Hematopoietic multipotent progenitor cell treated with erythropoietin and hydrocortisone succinate and interleukin-3 and kit ligand, for 4 days (in vitro differentiated cells): ENCODE data around the gene SLC25A13.
"Not testable (repeated sequence)": the region's sequence is repeated elsewhere in the genome, so short reads cannot be mapped to it uniquely, and the experiment has no call there.

Experiments
- DNase-seq: peaks from one replicate; pipeline ENCODE4 v3.0.0-alpha.2; 2015

The SLC25A13 gene, protein sequence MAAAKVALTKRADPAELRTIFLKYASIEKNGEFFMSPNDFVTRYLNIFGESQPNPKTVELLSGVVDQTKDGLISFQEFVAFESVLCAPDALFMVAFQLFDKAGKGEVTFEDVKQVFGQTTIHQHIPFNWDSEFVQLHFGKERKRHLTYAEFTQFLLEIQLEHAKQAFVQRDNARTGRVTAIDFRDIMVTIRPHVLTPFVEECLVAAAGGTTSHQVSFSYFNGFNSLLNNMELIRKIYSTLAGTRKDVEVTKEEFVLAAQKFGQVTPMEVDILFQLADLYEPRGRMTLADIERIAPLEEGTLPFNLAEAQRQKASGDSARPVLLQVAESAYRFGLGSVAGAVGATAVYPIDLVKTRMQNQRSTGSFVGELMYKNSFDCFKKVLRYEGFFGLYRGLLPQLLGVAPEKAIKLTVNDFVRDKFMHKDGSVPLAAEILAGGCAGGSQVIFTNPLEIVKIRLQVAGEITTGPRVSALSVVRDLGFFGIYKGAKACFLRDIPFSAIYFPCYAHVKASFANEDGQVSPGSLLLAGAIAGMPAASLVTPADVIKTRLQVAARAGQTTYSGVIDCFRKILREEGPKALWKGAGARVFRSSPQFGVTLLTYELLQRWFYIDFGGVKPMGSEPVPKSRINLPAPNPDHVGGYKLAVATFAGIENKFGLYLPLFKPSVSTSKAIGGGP

DNA sequence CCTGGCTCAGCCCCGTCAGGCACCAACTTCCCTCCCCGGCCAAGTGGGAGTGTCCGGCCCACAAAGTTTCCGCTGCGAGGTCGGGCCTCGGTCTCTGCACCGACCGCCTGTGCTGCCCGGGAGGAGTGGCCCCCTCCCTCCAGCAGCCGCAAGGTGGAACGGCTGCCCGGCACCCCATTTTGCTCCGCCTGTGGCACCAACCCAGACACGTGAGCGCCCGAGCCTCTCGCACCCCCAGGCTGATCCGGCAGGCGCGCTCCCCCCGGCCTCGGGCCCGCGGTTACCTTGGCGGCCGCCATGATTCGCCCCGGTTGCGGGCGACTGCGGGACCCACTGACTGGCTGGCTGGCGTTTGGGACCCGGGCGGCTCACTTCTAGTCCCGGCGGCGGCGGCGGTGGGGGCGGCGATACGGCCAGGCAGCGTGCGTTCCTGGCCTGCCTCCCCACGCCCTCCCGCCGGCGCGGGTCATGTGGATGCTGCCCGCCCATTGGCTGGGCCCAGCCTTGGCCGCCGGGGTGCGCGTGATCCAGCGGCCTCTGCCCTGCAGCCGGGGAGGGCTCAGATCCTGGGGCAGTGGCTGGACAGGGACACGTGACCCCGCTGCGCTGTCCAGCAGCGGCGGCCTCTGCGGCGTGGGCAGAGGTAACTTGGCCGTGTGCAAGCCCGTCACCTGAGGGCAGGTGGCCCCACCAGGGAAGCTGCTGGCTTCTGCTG lies at the start of gene SLC25A13:
Gene SLC25A13, minus strand, starts transcription at position 441 of the 715 bp plus-strand sequence. Its CDS starts 142 bp downstream, at position 299.
- peak; percentile 94 for DNase-seq

DNA sequence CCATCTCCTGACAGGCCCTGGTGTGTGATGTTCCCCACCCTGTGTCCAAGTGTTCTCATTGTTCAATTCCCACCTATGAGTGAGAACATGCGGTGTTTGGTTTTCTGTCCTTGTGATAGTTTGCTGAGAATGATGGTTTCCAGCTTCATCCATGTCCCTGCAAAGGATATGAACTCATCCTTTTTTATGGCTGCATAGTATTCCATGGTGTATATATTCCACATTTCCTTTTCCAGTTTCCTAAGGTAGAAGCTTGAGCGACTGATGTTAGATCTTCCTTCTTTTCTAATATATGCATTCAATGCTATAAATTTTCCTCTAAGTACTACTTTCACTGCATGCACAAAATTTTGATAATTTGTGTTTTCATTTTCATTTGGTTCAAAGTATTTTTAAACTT lies 44.0 kb upstream of the SLC25A13 start:
- DNase-seq = not testable (repeated sequence)

DNA sequence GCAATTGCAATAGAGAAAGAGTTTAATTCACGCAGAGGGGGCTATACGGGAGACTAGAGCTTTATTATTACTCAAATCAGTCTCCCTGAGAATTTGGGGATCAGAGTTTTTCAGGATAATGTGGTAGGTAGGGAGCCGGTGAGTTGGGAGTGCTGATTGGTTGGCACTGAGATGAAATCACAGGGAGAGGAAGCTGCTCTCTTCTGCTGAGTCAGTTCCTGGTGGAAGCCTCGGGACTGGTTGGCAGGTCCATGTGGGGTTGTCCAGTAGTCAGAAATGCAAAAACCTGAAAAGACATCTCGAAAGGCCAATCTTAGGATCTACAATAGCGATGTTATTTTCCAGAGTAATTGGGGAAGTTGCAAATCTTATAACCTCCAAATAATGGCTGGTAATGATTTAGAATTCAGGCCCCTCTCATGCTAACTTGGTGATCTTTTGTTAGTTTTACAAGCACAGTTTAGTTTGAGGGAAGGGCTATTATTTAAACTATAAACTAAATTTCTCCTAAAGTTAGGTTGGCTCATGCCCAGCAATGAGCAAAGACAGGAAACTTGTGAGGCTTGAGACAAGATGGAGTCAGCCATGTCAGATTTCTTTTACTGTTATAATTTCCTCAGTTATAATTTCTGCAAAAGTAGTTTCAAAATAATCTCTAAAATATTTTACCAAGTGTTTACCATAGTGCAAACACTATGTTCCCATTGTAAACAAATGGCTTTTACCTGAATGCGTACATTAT lies 39.4 kb upstream of the SLC25A13 start:
- no peak for DNase-seq

DNA sequence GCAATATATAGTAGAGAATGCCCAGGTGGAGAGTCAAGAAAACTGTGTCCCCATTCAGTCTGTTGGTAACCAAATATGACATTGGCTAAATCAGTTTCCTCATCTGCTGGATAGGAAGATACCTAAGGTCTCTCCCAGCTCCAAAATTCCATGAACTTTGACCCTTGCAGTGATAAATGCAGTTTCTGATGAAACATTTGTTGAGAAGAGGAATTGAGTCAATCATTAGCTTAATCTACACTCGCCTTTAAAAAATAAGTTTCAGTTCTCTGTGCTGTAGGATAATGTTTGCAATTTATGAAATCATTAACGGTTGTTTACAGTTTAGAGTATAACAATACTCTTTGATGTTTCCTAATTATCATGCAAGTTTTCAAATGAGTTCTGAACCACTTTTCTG lies 38.0 kb upstream of the SLC25A13 start:
- no peak for DNase-seq

DNA sequence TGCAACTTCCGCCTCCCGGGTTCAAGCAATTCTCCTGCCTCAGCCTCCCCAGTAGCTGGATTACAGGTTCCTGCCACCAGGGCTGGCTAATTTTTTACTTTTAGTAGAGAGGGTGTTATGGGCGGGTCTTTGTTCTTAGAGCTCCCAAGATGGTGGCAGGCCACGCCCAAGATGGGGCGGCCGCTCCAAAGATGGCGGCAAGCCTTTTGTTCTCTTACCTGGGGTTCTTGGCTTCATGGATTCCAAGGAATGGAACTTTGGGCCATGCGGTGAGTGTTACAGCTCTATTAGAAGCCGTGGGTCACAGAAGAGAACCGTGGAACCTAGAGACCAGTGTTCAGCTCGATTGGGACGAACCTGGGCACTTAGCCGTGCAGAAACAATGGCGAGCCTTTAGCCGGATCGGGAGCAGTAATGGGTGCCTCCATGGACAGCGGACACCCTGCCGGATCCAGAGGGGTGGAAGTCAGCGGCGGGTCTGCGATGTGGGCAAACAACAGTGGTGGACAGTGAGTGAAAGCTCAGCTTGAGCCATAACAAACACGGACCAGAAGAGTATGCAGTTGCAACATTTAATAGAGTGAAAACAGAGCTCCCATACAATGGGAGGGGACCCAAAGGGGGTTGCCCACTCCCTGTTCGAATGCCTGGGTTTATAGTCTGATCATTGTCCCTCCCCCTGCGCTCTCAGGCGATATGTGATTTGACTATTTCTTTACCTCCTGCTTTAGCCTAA lies 36.5 kb upstream of the SLC25A13 start:
- DNase-seq = not testable (repeated sequence)

DNA sequence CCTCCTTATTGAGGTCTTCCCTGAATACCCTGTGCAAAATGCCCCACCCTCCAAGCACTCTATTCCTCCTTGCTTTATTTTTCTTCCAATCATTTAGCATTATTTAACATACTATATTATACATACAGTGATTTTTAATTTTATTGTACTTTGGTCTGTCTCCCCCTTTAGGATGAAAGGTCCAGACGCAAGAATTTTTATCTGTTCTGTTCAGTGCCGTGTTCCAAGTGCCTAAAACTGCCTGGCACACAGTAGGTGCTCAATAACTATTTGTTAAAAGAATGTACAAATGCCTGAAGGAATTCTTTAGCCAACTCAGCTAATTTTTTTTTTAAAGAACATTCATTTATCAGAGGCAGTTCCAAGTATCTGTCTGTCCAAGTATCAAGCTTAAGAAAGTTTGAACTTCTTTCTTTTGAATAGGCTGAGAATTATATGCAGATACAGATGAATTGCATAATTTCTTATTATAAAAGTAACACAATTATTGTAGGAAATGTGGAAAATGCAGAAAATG lies 34.1 kb upstream of the SLC25A13 start:
- no peak for DNase-seq

DNA sequence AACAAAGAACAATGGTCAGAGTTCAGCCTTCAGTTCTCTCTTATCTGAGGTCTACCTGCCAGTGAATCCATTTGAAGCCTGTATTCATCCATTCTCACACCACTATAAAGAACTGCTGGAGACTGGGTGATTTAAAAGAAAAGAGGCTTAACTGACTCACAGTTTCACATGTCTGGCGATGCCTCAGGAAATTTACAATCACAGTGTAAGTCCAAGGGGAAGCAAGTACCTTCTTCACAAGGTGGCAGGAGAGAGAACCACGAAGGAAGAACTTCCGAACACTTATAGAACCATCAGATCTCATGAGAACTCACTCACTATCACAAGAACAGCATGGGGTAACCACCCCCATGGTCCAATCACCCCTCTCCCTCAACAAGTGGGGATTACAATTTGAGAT lies 33.0 kb upstream of the SLC25A13 start:
- DNase-seq = no peak

DNA sequence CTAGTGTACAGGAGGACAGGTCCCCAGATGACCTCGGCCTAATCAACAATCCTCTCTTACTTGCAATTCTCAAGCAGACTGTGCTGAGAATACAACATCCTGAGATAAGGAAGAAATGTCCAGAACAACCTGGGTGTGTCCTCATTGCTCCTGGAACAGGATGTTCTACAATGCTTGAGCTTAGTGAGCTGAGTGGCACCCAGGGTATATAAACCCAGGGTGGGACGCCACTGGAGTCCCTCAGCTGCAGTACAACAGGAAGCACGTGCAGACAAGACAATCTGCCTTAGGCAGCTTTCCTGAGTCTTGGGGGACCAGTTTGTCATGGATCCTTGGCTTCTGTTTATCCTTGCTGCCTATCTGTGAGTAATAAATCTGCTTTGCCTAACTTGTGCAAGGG lies 27.7 kb upstream of the SLC25A13 start:
- peak; percentile 31 for DNase-seq

DNA sequence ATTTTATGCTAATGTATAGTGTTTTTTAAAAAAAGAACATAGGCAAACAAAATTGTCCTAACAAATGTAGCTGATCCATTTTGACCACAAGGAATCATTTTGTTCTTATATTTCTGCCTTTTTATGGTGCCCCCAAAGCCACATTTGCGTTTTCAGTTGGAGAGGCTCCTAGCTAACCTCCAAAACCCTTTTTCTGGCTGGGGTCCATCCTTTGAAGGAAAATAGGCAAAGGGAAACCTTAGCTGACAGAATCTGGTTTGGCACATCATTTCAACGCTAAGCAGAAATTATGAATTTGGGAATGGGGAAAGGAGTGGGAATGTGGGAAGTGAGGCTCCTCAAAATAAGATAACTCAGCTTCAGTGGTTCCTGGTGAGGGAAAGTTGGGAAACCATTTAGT lies 25.6 kb upstream of the SLC25A13 start:
- DNase-seq = no peak

DNA sequence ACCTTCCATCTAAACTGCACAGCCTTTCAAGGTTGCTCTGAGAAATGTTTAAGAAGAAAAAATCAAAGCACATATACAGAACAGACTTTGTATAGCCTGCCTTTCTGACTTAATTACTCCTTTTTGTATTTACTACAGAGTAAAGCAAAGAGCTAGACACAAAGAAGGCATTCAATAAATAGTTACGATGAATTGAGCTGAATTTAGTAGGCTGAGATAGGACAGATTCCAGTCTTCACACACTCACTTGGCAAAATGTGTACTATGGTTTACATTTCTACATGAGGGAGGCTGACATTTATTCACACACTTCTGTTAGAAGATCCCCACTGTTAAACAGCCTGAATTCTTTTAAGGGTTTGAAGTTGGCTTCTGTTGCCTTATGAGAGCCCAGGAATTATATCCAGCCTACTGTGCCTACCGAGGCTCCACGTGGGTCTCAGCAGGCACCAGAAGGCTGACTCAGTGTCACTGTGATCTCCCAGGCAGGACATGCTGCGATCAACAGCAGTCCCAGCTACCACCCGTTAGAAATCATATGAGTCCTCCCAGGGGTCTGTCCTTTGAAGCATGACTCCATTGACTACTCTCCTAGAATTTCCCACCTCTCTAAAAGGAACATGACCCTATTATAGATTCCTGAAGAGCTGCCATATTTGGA lies 24.5 kb upstream of the SLC25A13 start:
- DNase-seq = no peak

DNA sequence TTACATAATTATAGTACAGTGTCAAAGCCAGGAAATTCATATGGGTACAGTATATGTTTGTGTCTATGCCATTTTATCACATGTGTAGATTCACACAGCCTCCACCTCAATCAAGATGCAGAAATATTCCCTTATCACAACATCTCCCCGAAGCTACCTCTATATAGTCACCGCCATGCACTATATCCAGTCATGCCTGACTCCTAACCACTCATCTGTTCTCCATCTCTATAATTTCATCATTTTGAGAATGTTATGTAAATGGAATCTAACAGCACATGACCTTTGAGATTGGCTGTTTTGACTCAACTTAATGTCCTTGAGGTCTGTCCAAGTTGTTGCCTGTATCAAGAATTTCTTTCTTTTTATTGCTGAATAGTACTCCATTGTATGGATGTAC lies 22.3 kb upstream of the SLC25A13 start:
- no peak for DNase-seq

DNA sequence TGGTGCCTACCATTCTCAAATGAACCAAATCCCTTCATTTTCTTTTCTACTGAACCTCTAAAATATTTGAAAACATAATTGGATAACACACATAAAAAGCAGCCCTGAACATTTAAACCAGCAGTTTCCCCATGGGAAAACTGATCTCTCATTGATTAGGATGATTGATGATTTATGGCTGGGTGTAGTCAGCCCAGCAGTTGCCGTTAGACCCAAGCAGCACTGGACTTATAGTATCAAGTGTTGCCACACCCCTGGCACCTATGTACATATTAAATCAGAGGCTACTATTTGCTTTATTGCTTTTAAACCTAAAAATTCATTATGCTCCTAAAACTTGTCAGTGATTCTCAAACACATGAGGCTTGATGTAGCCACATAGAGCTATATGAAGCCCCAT lies 20.2 kb upstream of the SLC25A13 start:
- no peak for DNase-seq

DNA sequence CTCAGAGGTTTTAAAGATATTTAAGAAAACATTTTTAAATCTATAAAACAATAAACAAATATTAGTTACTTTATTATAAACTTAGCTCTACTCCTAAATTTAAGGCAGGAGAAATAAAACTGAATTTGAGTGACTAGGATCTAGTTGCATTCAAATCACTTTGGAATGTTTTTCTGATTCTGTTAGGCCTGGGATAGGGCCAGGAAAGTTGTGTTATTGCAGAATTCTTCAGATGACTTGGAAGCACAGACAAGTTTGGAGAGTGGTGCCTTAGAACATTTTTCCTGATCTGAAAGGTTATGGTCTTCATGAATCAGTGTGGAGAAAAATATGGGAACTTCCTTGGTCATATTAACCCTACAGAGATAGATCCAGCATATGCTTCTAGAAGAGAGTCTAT lies 15.6 kb upstream of the SLC25A13 start:
- DNase-seq = no peak

DNA sequence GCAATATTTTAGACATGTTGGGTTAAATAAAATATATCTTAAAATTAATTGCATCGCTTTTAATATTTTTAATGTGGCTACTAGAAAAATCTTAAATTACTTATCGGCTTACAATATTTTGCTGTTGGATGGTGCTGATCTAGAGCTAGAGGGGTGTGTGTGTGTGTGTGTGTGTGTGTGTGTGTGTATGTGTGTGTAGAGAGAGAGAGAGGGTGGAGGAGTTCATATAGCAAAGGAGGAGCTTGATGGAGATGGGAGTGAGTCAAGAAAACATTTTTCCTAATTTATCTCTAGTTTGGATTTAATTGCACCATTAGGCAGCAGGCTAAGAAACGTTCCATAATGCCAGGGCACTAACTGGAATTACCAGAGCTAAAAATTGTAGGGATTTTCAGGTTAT lies 10.4 kb upstream of the SLC25A13 start:
- DNase-seq = no peak

DNA sequence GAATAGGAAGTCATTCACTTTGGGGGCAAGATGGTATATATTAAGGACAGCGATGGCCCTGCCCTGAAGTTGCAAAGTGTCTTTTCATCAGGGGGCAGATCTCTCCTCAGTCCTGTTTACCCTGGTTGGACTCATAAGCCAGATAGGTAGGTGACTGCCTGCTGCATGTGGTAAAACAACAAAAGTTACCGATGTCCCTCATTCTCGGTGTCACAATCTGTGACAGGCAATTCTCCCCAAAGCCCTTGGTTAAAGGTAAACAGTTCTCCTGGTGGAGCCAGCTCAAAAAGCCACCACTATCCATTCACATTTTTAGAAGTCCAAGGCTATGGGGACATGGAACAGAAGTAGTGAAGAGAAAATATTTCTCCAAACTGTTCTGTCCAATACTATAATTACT lies 9.9 kb upstream of the SLC25A13 start:
- no peak for DNase-seq

DNA sequence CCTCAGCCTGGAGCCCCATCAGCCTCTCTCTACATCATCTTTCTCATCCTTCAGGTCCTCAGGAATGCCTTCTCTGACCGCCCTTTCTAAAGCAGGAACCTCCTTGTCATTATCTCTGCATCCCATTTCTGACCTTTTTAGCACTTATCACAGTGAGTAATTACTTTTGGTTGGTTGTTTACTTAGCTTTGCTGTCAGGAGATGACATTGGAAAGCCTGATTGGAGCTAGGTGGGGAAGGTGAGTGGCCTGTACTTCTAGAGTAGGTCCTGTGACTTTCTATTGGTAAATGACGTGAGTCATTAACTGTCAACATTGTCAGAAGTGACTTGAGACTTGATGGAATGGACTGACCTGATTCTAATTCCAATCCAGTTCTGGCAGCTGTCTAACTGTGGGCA lies 9.3 kb upstream of the SLC25A13 start:
- DNase-seq = no peak

DNA sequence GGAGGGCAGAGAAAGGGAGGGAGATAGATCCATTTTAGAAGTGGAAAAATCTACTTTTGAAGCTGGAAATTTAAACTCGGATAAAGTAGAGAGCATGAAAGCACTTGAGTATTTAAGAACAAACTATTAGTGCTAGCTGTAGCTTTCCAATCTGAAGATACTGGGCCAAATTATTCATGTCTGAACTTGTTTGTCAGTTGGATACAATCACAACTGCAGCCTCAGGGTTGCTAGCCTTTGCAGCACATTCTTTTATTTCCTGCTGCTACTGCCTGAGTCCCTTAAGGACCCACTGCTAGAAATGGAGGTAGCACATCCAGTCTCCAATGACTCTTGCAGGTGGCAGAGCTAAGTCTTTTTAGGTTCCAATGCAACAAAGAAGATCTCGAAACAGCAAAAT lies 8.3 kb upstream of the SLC25A13 start:
- no peak for DNase-seq

DNA sequence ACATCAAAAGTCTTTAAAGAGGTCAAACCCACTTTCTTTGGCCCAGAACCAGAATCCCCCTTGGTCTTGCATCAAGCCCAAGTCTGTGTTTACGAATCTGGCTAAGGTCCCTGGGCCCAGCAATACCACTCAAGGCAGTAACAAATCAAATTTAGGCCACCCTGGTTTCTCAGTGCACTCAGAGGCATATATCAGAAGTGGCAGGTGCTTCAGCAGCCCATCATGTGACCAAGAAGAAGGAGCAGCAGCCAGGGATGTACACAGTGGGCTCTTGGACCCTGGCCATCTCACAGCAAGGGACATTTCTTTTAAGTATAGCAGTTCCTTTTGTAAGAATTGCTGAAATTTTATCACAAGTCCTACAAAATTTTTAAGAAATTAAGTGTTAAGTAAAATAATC lies 7.3 kb upstream of the SLC25A13 start:
- no peak for DNase-seq

DNA sequence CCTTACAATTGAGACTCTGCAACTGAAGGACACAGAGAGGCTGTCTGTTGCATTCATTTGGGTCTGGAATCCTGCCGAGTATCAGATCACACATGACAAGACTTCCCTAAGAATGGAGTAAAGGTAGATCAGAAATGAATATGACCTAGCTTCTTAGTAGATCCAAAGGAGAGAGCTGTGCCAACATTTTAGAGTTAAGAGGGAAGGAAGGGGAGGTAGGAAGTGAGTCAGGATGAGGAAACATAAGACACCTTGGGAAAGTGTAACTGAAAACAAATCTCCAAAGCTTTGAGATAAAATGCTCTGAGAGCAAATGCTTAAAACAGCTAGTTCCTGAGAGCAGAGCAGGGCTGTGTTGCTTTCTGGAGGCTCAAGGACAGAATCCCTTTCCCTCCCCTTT lies 6.1 kb upstream of the SLC25A13 start:
- no peak for DNase-seq

DNA sequence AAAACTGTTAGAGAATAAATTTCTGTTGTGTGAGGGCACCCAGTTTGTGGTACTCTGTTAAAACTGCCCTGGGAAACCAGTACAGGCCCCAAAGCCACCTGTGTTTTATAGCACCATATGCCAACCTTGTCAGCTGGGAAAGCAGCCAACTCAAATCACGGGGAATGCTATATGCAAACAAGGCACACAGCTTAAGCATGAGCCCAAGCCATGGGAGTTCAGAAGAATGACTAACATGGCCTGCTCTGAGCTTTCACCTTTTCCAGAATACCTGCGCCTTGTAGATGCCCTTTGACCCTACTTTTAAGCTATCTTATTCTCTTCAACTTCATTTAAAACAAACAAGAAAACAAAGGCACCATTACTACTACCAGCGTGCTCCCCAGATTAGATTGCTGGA lies 5.5 kb upstream of the SLC25A13 start:
- DNase-seq = no peak

DNA sequence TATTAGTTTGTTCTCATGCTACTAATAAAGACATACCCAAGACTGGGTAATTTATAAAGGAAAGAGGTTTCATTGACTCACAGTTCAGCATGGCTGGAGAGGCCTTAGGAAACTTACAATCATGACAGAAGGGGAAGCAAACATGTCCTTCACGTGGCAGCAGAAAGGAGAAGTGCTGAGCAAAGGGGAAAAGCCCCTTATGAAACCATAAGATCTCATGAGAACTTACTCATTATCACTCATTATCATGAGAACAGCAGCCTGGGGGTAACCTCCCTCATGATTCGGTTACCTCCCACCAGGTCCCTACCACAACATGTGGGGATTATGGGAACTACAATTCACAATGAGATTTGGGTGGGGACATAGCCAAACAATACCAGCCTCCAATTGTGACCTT lies 4.9 kb upstream of the SLC25A13 start:
- peak; percentile 73 for DNase-seq
